Thoracic aorta (tissue), 2 donors: ENCODE measurements around the gene IMMT. TPM values are rescaled to one million over a fixed set of nuclear protein-coding genes. Genes with fewer than 3 reads are reported as not detected.
"Not testable (repeated sequence)": the region's sequence is repeated elsewhere in the genome, so short reads cannot be mapped to it uniquely, and the experiment has no call there.

Experiments used
- ATAC-seq: fragments of 150-250 bp; one replicate; pipeline ENCODE4 v1.8.0; 2017; ENCODE audit warnings: low read depth; ENCODE audit not compliant: insufficient number of reproducible peaks, low FRiP score
- DNase-seq: peaks from one replicate; pipeline ENCODE4 v3.0.0-alpha.2; 2020; ENCODE audit warnings: low spot score
- H3K27ac ChIP-seq, 2 donors: fragments of 200-600 bp; sonication (generic); 1 replicate in 1 of 2; 2 replicates in 1 of 2; pipeline ENCODE4 v1.5.1; 2016; ENCODE audit warnings: mild to moderate bottlenecking in 2 of 2, moderate library complexity in 2 of 2
- H3K27me3 ChIP-seq: fragments of 200-600 bp; sonication (generic); replicated peaks from 2 replicates; pipeline ENCODE4 v1.6.0; 2016; ENCODE audit warnings: mild to moderate bottlenecking; ENCODE audit not compliant: insufficient read depth
- H3K36me3 ChIP-seq: fragments of 200-600 bp; sonication (generic); one replicate; pipeline ENCODE4 v1.5.1; 2016
- H3K4me1 ChIP-seq, 2 donors: fragments of 200-600 bp; sonication (generic); 1 replicate in 1 of 2; 2 replicates in 1 of 2; pipeline versions ENCODE4 v1.5.1 to v1.6.0; 2016; ENCODE audit warnings: low read depth in 2 of 2, mild to moderate bottlenecking in 1 of 2; ENCODE audit not compliant: control insufficient read depth in 1 of 2
- H3K4me3 ChIP-seq: fragments of 200-600 bp; sonication (generic); 2 replicates; pipeline ENCODE4 v1.5.1; 2016; ENCODE audit warnings: mild to moderate bottlenecking
- H3K9me3 ChIP-seq: fragments of 200-600 bp; sonication (generic); 2 replicates; pipeline ENCODE4 v1.5.1; 2016
- CTCF ChIP-seq: fragments of 200-600 bp; sonication (generic); IDR thresholded peaks from one replicate; pipeline ENCODE4 v1.5.1; 2019; ENCODE audit warnings: antibody characterized with exemption
- total RNA-seq, 2 donors: library from RNA; depleted of rRNA; stranded (reverse); fragments of >200 nt; gene quantifications; one replicate each; pipeline versions ENCODE4 v1.1.0 to v1.2.3, GENCODE V29; 2016

Gene IMMT
- total RNA-seq, 2 donors from 2014 or later = 33.3 to 54.7 TPM

GRCh38 chr2:86201671-86202335, 6.5 kb upstream of the IMMT start:
- TF ChIP-seq CTCF = no peak
- no peak for DNase-seq
- no peak overlapping the region for H3K27ac ChIP-seq
- no peaks in the 10 kb centered on the region for H3K9me3 ChIP-seq
- no peak for ATAC-seq
- no peaks in the 10 kb centered on the region for H3K27me3 ChIP-seq
- peaks cover 6% of the 10 kb centered on the region for H3K36me3 ChIP-seq
- peaks cover 2 to 20% of the 10 kb centered on the region in 2 donors for H3K4me1 ChIP-seq
- H3K4me3 ChIP-seq = no peak overlapping the region

- not testable (repeated sequence) for DNase-seq, H3K4me3 ChIP-seq, ATAC-seq, H3K9me3 ChIP-seq, H3K36me3 ChIP-seq, H3K27me3 ChIP-seq, H3K27ac ChIP-seq
- H3K4me1 ChIP-seq = peaks cover 6 to 31% of the 10 kb centered on the region in 2 donors
These were observed 5.3 kb upstream of the IMMT start for GRCh38 chr2:86200564-86200963.

- Histone ChIP-seq H3K27ac (peak overlapping the region; percentile 70 to 75), H3K27me3 (no peaks in the 10 kb centered on the region), H3K4me3 (peak overlapping the region; percentile 81), H3K9me3 (no peaks in the 10 kb centered on the region), H3K4me1 (peaks cover 6 to 31% of the 10 kb centered on the region in 2 donors), H3K36me3 (no peaks in the 10 kb centered on the region)
- ATAC-seq = no peak
- DNase-seq = no peak
- TF ChIP-seq CTCF = no peak
These were observed 4.5 kb upstream of the IMMT start for GRCh38 chr2:86199834-86200177.

- H3K36me3 ChIP-seq = no peaks in the 10 kb centered on the region
- peak overlapping the region; percentile 100 for H3K27ac ChIP-seq
- H3K9me3 ChIP-seq = no peaks in the 10 kb centered on the region
- no peak for DNase-seq
- TF ChIP-seq CTCF = no peak
- peak overlapping the region; percentile 95 for H3K4me3 ChIP-seq
- peak; percentile 3 for ATAC-seq
- H3K4me1 ChIP-seq = peaks cover 16 to 64% of the 10 kb centered on the region in 2 donors
- H3K27me3 ChIP-seq = no peaks in the 10 kb centered on the region
These were observed 636 bp upstream of the IMMT start for GRCh38 chr2:86195808-86196387.

- H3K4me3 ChIP-seq = peak overlapping the region; percentile 95
- no peak for TF ChIP-seq CTCF
- H3K27me3 ChIP-seq = no peaks in the 10 kb centered on the region
- H3K36me3 ChIP-seq = no peaks in the 10 kb centered on the region
- H3K4me1 ChIP-seq = peaks cover 16 to 55% of the 10 kb centered on the region in 2 donors
- no peaks in the 10 kb centered on the region for H3K9me3 ChIP-seq
- ATAC-seq = no peak
- DNase-seq = no peak
- H3K27ac ChIP-seq = peak overlapping the region; percentile 100
These were observed 559 bp downstream of the IMMT start for GRCh38 chr2:86194751-86195054.
